ENCODE results near the gene JADE2.
"Not testable (repeated sequence)": the region's sequence is repeated elsewhere in the genome, so short reads cannot be mapped to it uniquely, and the experiment has no call there.

JADE2 gene

DNA sequence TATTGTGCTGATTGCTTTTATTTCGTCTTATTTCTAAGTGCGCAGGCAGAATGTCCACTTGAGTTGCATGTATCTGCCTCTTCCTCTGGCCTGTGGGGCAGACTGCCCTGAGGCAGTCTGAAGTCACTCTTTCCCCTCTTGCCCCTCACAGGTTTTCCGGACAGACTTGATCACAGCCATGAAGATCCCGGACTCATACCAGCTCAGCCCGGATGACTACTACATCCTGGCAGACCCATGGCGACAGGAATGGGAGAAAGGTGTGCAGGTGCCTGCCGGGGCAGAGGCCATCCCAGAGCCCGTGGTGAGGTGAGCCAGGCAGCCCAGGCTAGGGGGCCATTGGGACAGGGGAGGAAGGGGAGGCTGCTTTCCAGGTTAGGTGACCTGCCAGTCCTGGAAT is 26.4 kb downstream of the JADE2 start:
- Histone ChIP-seq H3K9me2 (replicated peaks; ENCODE audit: control insufficient read depth, low read length) (no peaks in the 10 kb centered on the region), H3K4me2 (ENCODE audit: low read length) (no peak overlapping the region), H3K4me3 (ENCODE audit: low read length) (no peak overlapping the region), H3K36me3 (ENCODE audit: control insufficient read depth, low read length) (peaks cover 64% of the 10 kb centered on the region), H3K27me3 (ENCODE audit: control insufficient read depth, low read length) (no peaks in the 10 kb centered on the region), H3F3A (ENCODE audit: control insufficient read depth, insufficient read depth) (no peaks in the 10 kb centered on the region), H3K9me3 (ENCODE audit: control insufficient read depth, insufficient read depth, low read length) (no peaks in the 10 kb centered on the region), H3K79me2 (ENCODE audit: control insufficient read depth, low read length) (peaks cover 5% of the 10 kb centered on the region; the same call in 1 of the 2 replicates), H3K4me1 (ENCODE audit: control insufficient read depth, low read length) (peaks cover 78% of the 10 kb centered on the region), H4K20me1 (ENCODE audit: control insufficient read depth, insufficient read depth, low read depth, low read length) (no peaks in the 10 kb centered on the region), H3K27ac (ENCODE audit: low read depth, low read length) (no peak overlapping the region)
- TF ChIP-seq EZH2phosphoT487 (IDR thresholded peaks at IDR 0.05; ENCODE audit: borderline replicate concordance, low read length), result no peak
- TF ChIP-seq, protein P1, sequence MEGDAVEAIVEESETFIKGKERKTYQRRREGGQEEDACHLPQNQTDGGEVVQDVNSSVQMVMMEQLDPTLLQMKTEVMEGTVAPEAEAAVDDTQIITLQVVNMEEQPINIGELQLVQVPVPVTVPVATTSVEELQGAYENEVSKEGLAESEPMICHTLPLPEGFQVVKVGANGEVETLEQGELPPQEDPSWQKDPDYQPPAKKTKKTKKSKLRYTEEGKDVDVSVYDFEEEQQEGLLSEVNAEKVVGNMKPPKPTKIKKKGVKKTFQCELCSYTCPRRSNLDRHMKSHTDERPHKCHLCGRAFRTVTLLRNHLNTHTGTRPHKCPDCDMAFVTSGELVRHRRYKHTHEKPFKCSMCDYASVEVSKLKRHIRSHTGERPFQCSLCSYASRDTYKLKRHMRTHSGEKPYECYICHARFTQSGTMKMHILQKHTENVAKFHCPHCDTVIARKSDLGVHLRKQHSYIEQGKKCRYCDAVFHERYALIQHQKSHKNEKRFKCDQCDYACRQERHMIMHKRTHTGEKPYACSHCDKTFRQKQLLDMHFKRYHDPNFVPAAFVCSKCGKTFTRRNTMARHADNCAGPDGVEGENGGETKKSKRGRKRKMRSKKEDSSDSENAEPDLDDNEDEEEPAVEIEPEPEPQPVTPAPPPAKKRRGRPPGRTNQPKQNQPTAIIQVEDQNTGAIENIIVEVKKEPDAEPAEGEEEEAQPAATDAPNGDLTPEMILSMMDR (IDR thresholded peaks at IDR 0.05; ENCODE audit: low read depth, low read length, poor library complexity, severe bottlenecking), result no peak

DNA sequence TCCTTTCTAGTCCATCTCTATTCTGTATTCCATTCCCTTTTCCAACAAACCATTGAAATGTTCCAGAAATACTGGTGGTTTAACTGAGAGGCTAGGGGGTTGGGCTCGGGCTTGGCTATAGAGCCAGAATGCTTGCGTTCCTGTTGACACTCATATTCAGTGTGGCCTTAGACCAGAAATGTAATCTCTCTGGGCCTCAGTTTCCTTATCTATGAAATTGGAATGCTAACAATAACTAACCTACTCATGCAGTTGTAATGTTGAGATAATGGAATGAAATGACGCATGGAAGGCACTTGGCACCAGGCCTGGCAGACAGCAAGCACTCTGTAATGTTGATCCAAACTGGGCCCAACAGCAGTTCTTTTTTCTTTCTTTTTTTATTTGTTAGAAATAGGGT is 26.8 kb downstream of the JADE2 start:
- TF ChIP-seq EZH2phosphoT487 (IDR thresholded peaks at IDR 0.05; ENCODE audit: borderline replicate concordance, low read length), result no peak
- TF ChIP-seq, protein P1 (IDR thresholded peaks at IDR 0.05; ENCODE audit: low read depth, low read length, poor library complexity, severe bottlenecking), result no peak
- Histone ChIP-seq H3K27ac (ENCODE audit: low read depth, low read length) (no peak overlapping the region), H3K27me3 (ENCODE audit: control insufficient read depth, low read length) (no peaks in the 10 kb centered on the region), H4K20me1 (ENCODE audit: control insufficient read depth, insufficient read depth, low read depth, low read length) (no peaks in the 10 kb centered on the region), H3F3A (ENCODE audit: control insufficient read depth, insufficient read depth) (no peaks in the 10 kb centered on the region), H3K4me2 (ENCODE audit: low read length) (no peak overlapping the region), H3K36me3 (ENCODE audit: control insufficient read depth, low read length) (peaks cover 65% of the 10 kb centered on the region), H3K79me2 (ENCODE audit: control insufficient read depth, low read length) (peaks cover 5% of the 10 kb centered on the region; the same call in 1 of the 2 replicates), H3K4me3 (ENCODE audit: low read length) (no peak overlapping the region), H3K9me3 (ENCODE audit: control insufficient read depth, insufficient read depth, low read length) (no peaks in the 10 kb centered on the region), H3K9me2 (replicated peaks; ENCODE audit: control insufficient read depth, low read length) (no peaks in the 10 kb centered on the region), H3K4me1 (ENCODE audit: control insufficient read depth, low read length) (peaks cover 78% of the 10 kb centered on the region)

DNA sequence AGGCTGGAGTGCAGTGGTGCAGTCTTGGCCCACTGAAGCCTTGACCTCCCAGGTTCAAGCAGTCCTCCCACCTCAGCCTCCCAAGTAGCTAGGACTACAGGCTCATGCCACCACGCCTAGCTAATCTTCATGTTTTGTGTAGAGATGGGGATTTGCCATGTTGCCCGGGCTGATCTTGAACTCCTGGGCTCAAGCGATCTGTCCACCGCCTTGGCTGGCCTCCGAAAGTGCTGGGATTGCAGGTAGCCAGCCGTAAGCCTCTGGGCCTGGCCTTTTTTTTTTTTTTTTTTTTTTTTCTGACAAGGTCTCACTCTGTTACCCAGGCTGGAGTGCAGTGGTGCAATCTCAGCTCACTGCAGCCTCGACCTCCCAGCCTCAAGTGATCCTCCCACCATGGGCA is 27.2 kb downstream of the JADE2 start:
- H3K9me2 ChIP-seq (replicated peaks; ENCODE audit: control insufficient read depth, low read length); H4K20me1 ChIP-seq (ENCODE audit: control insufficient read depth, insufficient read depth, low read depth, low read length); H3K4me3 ChIP-seq (ENCODE audit: low read length); H3K4me2 ChIP-seq (ENCODE audit: low read length); H3F3A ChIP-seq (ENCODE audit: control insufficient read depth, insufficient read depth); H3K27ac ChIP-seq (ENCODE audit: low read depth, low read length); H3K9me3 ChIP-seq (ENCODE audit: control insufficient read depth, insufficient read depth, low read length); H3K79me2 ChIP-seq (ENCODE audit: control insufficient read depth, low read length); H3K27me3 ChIP-seq (ENCODE audit: control insufficient read depth, low read length): not testable (repeated sequence)
- Histone ChIP-seq H3K36me3 (ENCODE audit: control insufficient read depth, low read length) (peaks cover 64% of the 10 kb centered on the region), H3K4me1 (ENCODE audit: control insufficient read depth, low read length) (peaks cover 75% of the 10 kb centered on the region)

DNA sequence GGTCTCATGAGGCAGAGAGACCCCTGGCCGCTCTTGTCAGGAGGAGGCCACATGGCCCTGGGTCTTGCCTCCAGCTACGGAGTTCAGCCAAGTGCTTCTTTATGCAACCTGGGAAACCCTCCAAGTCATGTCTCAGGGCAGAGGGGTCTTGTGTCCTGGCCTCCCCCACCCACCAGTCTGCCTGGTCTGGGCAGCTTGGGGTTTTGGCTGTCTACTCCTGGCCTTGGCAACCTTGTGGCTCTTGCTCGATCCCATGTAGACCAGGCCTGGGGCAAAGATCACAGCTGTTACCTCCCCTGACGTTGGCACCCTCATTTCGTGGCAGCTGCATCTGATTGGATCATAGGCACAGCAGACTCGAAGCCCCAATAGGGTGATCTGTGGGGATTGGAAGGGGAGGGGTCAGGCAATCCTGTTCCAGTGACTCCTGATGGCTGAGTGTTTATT is 28.4 kb downstream of the JADE2 start:
- peaks cover 5% of the 10 kb centered on the region; the same call in 1 of the 2 replicates for H3K79me2 ChIP-seq (ENCODE audit: control insufficient read depth, low read length)
- TF ChIP-seq, protein P1 (IDR thresholded peaks at IDR 0.05; ENCODE audit: low read depth, low read length, poor library complexity, severe bottlenecking), result no peak
- no peak for TF ChIP-seq EZH2phosphoT487 (IDR thresholded peaks at IDR 0.05; ENCODE audit: borderline replicate concordance, low read length)
- H3K4me2 ChIP-seq (ENCODE audit: low read length), result peak overlapping the region; percentile 44
- no peaks in the 10 kb centered on the region for H4K20me1 ChIP-seq (ENCODE audit: control insufficient read depth, insufficient read depth, low read depth, low read length)
- no peaks in the 10 kb centered on the region for H3F3A ChIP-seq (ENCODE audit: control insufficient read depth, insufficient read depth)
- peak overlapping the region; percentile 37 for H3K27ac ChIP-seq (ENCODE audit: low read depth, low read length)
- no peaks in the 10 kb centered on the region for H3K9me3 ChIP-seq (ENCODE audit: control insufficient read depth, insufficient read depth, low read length)
- H3K9me2 ChIP-seq (replicated peaks; ENCODE audit: control insufficient read depth, low read length), result no peaks in the 10 kb centered on the region
- H3K4me1 ChIP-seq (ENCODE audit: control insufficient read depth, low read length), result peaks cover 64% of the 10 kb centered on the region
- H3K36me3 ChIP-seq (ENCODE audit: control insufficient read depth, low read length), result peaks cover 54% of the 10 kb centered on the region
- no peaks in the 10 kb centered on the region for H3K27me3 ChIP-seq (ENCODE audit: control insufficient read depth, low read length)
- no peak overlapping the region for H3K4me3 ChIP-seq (ENCODE audit: low read length)

Data from DOHH2 (cell line).